ENCODE measurements around the gene TAF8. TPM values are rescaled to one million over a fixed set of nuclear protein-coding genes. Genes with fewer than 3 reads are reported as not detected.

TAF8 gene
- total RNA-seq, 2 experiments from 2014 or later, result 30.1 to 34.7 TPM

DNA sequence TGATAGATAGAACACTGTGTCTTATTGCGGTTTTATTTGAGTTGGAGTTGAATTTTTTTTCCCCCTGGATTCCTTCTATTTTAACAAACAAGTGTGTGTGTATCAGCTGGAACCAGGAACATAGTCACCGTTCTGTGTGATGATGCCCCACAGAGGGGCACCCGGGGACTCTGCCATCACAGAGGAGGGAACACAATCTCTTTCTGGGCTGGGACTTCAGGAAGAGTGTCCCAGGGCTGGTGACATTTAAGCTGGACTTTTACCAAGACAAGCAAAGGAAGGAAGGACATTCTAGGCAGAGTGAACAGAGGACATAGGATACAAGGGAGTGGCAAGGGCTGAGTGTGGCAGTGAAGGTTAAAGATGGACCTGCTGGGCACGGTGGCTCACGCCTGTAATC, 33.2 kb downstream of the TAF8 start:
- Mint-ChIP-seq H3K9me3 (no peaks in the 10 kb centered on the region), H3K4me3 (no peak overlapping the region), H3K36me3 (ENCODE audit: low read depth) (peaks cover 45% of the 10 kb centered on the region), H3K27ac (no peak overlapping the region), H3K27me3 (no peaks in the 10 kb centered on the region), H3K4me1 (ENCODE audit: low read depth) (no peaks in the 10 kb centered on the region)
- H3K4me1 ChIP-seq (ENCODE audit: insufficient read depth, low read length), result no peaks in the 10 kb centered on the region
- H3K36me3 ChIP-seq (ENCODE audit: insufficient read depth, low read length), result peaks cover 16% of the 10 kb centered on the region
- no peaks in the 10 kb centered on the region for H3K27me3 ChIP-seq (ENCODE audit: control insufficient read depth in 1 of 2, insufficient read depth in 2 of 2, low read length in 2 of 2)
- intact Hi-C loops (cut with DNase I, micrococcal nuclease), result no loop called here
- ATAC-seq (ENCODE audit: poor library complexity), result no peak
- TF ChIP-seq, protein P1, sequence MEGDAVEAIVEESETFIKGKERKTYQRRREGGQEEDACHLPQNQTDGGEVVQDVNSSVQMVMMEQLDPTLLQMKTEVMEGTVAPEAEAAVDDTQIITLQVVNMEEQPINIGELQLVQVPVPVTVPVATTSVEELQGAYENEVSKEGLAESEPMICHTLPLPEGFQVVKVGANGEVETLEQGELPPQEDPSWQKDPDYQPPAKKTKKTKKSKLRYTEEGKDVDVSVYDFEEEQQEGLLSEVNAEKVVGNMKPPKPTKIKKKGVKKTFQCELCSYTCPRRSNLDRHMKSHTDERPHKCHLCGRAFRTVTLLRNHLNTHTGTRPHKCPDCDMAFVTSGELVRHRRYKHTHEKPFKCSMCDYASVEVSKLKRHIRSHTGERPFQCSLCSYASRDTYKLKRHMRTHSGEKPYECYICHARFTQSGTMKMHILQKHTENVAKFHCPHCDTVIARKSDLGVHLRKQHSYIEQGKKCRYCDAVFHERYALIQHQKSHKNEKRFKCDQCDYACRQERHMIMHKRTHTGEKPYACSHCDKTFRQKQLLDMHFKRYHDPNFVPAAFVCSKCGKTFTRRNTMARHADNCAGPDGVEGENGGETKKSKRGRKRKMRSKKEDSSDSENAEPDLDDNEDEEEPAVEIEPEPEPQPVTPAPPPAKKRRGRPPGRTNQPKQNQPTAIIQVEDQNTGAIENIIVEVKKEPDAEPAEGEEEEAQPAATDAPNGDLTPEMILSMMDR (IDR thresholded peaks at IDR 0.05), result no peak
- H3K27ac ChIP-seq (ENCODE audit: low read depth in 1 of 2, low read length in 2 of 2), result no peak overlapping the region
- H3K4me3 ChIP-seq (ENCODE audit: low read length), result no peak overlapping the region
- DNase-seq, result no peak
- CTCF ChIA-PET, result no interaction called here
- H3K9me3 ChIP-seq (ENCODE audit: control insufficient read depth in 1 of 2, insufficient read depth in 1 of 2, low read length in 2 of 2), result no peaks in the 10 kb centered on the region
- POLR2A ChIA-PET, result interaction anchor here (2.0 kb wide), 1 partner anchor 33 kb away, joined by 4 read pairs; the partner anchor contains the start of gene TAF8

DNA sequence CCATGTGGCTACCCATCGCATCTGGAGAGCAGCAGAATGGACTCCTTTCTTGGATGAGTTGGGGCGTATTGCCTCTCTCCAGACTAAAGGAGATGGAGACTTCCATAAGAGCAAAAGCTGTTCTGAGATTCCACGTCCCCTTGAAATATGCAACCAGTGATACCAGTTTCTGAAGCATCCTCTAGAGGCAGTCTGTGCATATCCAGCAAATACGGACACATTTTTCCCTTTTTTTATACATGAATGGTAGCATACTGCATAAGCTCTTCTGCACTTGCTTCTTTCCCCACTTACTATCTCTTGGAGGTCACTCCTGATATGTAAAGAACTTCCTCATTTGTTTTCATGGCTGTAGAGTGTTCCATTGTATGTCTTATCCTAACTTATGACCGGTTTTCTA, 34.6 kb downstream of the TAF8 start:
- Mint-ChIP-seq H3K27ac (no peak overlapping the region), H3K4me3 (no peak overlapping the region), H3K9me3 (no peaks in the 10 kb centered on the region), H3K36me3 (ENCODE audit: low read depth) (peaks cover 31% of the 10 kb centered on the region), H3K27me3 (no peaks in the 10 kb centered on the region), H3K4me1 (ENCODE audit: low read depth) (no peaks in the 10 kb centered on the region)
- DNase-seq (no peak), ATAC-seq (ENCODE audit: poor library complexity) (no peak)
- H3K36me3 ChIP-seq (ENCODE audit: insufficient read depth, low read length), result peaks cover 3% of the 10 kb centered on the region
- H3K9me3 ChIP-seq (ENCODE audit: control insufficient read depth in 1 of 2, insufficient read depth in 1 of 2, low read length in 2 of 2), result no peaks in the 10 kb centered on the region
- H3K4me1 ChIP-seq (ENCODE audit: insufficient read depth, low read length), result no peaks in the 10 kb centered on the region
- TF ChIP-seq, protein P1 (IDR thresholded peaks at IDR 0.05), result no peak
- H3K27me3 ChIP-seq (ENCODE audit: control insufficient read depth in 1 of 2, insufficient read depth in 2 of 2, low read length in 2 of 2), result no peaks in the 10 kb centered on the region
- no peak overlapping the region for H3K27ac ChIP-seq (ENCODE audit: low read depth in 1 of 2, low read length in 2 of 2)
- no peak overlapping the region for H3K4me3 ChIP-seq (ENCODE audit: low read length)
- ChIA-PET POLR2A (interaction anchor here (0.6 to 2.0 kb wide), 2 partner anchors 34 to 1284 kb away, joined by 3 to 4 read pairs; partner anchors contain the start of genes TAF8 and ZNF318), CTCF (interaction anchor here (2.8 kb wide), 1 partner anchor 20 kb away, joined by 9 read pairs; no protein-coding TSS in a partner anchor)
- intact Hi-C loops (cut with DNase I, micrococcal nuclease), result no loop called here

DNA sequence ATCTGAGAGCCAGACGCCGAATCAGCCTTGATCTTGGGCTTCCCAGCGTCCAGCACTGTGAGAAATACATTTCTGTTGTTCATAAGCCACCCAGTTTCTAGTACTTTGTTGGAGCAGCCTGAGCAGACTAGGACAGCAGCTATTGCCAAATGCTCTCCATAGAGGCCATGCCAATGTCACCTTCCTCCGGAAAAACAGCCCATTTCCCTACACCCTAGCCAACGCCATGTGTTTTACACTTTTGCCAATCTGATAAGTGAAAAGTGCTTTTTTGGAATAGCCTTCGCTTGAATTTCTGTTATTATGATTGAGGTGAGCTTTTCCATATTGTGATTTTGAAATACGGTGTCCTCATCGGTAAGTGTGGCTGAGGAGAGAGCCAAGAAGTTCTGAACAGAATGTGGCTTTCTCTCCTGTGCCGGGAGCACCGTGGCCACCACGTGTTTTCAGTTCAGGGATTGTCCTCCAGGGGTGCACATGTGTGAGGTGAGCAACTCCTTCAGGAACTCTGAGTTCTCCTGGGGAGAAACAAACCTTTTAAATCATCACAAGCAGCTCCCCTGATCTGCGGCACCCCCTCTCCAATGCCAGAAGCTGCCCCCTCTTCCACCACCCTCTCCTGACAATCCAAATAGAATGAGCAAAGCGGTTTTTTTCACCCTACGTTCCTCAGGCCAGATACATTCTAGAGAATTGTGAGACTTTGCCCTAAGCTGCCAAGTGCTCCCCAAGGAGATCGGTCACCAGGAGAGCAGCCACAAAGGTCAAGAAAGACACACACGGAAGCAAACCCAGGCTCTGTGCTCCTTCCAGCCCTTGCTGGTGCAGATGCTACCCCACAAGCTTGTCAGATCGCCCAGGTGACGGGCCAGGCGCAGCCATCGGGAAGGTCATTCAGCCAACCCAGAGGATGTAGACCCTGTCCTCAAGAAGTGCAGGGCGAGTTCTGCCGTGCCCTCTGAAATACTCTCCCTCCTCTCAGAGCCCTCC, 36.0 kb downstream of the TAF8 start:
- CTCF ChIA-PET, result interaction anchor here (0.8 to 2.8 kb wide), 2 partner anchors 18 to 299 kb away, joined by 3 to 9 read pairs; partner anchors contain the start of gene TOMM6

More for the DNA sequence above, 36.0 kb downstream of the TAF8 start:
- H3K27ac Mint-ChIP-seq, result no peak overlapping the region
- H3K4me1 Mint-ChIP-seq (ENCODE audit: low read depth), result no peaks in the 10 kb centered on the region
- H3K27me3 Mint-ChIP-seq, result no peaks in the 10 kb centered on the region
- Histone ChIP-seq H3K4me1 (ENCODE audit: insufficient read depth, low read length) (no peaks in the 10 kb centered on the region), H3K9me3 (ENCODE audit: control insufficient read depth in 1 of 2, insufficient read depth in 1 of 2, low read length in 2 of 2) (no peaks in the 10 kb centered on the region), H3K27me3 (ENCODE audit: control insufficient read depth in 1 of 2, insufficient read depth in 2 of 2, low read length in 2 of 2) (no peaks in the 10 kb centered on the region), H3K36me3 (ENCODE audit: insufficient read depth, low read length) (no peaks in the 10 kb centered on the region), H3K4me3 (ENCODE audit: low read length) (no peak overlapping the region), H3K27ac (ENCODE audit: low read depth in 1 of 2, low read length in 2 of 2) (no peak overlapping the region)
- intact Hi-C loops (cut with DNase I, micrococcal nuclease), result no loop called here
- DNase-seq (no peak), ATAC-seq (ENCODE audit: poor library complexity) (no peak)
- no peaks in the 10 kb centered on the region for H3K9me3 Mint-ChIP-seq
- TF ChIP-seq, protein P1 (IDR thresholded peaks at IDR 0.05), result no peak
- H3K4me3 Mint-ChIP-seq, result no peak overlapping the region
- POLR2A ChIA-PET, result no interaction called here
- H3K36me3 Mint-ChIP-seq (ENCODE audit: low read depth), result peaks cover 24% of the 10 kb centered on the region
